ENCODE measurements around the gene C8A.

Gene C8A

DNA sequence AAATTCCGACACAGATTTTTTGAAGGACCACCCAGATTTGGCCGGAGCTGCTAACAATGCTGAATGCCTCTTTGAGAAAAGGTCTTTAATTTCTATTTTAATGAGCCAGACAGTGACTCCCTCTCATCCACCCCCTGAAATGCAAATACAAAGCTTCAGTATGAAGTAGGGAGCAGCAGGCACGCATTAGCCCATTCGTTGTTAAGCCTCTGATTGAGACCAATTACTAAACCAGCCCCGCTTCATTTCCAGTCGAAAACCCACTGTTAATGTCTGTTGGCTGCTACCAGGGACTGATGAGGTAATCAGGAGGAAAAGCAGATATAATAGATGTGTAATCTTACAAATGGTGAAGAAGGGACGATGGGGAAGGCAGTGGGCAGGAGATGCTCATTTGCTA, 4.8 kb upstream of the C8A start:
- no peaks in the 10 kb centered on the region for H3K36me3 ChIP-seq
- H3K4me1 ChIP-seq (ENCODE audit: control insufficient read depth in 1 of 2, insufficient read depth in 1 of 2, low read depth in 1 of 2, low read length in 1 of 2), result no peaks in the 10 kb centered on the region
- H3K4me3 ChIP-seq (ENCODE audit: low read depth in 1 of 2, low read length in 1 of 2), result no peak overlapping the region
- H3K9me3 ChIP-seq, result no peaks in the 10 kb centered on the region
- peaks cover under 1% of the 10 kb centered on the region for H3K27me3 ChIP-seq
- H3K27ac ChIP-seq, result no peak overlapping the region
- TF ChIP-seq, protein P1, sequence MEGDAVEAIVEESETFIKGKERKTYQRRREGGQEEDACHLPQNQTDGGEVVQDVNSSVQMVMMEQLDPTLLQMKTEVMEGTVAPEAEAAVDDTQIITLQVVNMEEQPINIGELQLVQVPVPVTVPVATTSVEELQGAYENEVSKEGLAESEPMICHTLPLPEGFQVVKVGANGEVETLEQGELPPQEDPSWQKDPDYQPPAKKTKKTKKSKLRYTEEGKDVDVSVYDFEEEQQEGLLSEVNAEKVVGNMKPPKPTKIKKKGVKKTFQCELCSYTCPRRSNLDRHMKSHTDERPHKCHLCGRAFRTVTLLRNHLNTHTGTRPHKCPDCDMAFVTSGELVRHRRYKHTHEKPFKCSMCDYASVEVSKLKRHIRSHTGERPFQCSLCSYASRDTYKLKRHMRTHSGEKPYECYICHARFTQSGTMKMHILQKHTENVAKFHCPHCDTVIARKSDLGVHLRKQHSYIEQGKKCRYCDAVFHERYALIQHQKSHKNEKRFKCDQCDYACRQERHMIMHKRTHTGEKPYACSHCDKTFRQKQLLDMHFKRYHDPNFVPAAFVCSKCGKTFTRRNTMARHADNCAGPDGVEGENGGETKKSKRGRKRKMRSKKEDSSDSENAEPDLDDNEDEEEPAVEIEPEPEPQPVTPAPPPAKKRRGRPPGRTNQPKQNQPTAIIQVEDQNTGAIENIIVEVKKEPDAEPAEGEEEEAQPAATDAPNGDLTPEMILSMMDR (IDR thresholded peaks at IDR 0.05), result no peak

DNA sequence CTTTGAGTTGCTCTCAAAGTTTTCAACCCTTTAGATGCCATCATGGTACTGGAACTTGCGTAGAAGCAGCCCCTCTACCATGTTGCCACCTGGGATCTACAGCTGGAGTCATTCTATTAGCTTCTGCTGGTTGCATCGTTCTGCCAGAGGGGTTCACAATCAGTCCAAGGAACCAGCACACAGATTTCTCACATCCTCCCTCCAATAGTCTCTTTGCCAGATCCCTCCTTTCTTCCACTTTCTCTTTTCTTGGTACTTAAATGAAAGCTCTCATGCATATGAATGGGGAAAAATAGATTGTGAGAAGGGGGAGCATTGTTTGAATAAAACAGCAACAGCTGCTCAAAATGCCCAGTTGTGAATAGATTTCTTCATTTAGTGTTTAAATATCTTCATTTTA, 4.2 kb upstream of the C8A start:
- no peak overlapping the region for H3K4me3 ChIP-seq (ENCODE audit: low read depth in 1 of 2, low read length in 1 of 2)
- H3K36me3 ChIP-seq, result no peaks in the 10 kb centered on the region
- no peaks in the 10 kb centered on the region for H3K4me1 ChIP-seq (ENCODE audit: control insufficient read depth in 1 of 2, insufficient read depth in 1 of 2, low read depth in 1 of 2, low read length in 1 of 2)
- H3K9me3 ChIP-seq, result no peaks in the 10 kb centered on the region
- TF ChIP-seq, protein P1 (IDR thresholded peaks at IDR 0.05), result no peak
- no peak overlapping the region for H3K27ac ChIP-seq
- peaks cover 3% of the 10 kb centered on the region for H3K27me3 ChIP-seq

DNA sequence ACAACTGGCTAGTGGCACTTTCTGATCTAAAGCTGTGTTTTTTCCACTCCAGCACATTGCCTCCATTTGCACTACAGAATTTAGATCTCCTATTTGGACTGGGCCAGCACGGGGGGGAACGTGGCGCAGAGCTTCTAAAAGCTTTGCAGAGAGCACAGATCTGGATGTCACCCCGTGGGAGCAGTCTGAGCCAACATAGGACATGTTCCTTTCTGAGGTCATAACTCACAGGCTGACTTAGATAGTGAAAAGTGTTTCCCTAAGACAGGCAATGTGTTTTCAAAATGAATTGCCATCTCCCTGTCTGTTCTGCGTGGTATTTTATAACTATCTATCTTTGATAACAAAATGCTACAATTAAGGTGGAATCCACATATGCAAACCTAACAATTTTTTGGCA, 3.7 kb upstream of the C8A start:
- Histone ChIP-seq H3K9me3 (no peaks in the 10 kb centered on the region), H3K4me3 (ENCODE audit: low read depth in 1 of 2, low read length in 1 of 2) (no peak overlapping the region), H3K27ac (no peak overlapping the region), H3K36me3 (no peaks in the 10 kb centered on the region), H3K4me1 (ENCODE audit: control insufficient read depth in 1 of 2, insufficient read depth in 1 of 2, low read depth in 1 of 2, low read length in 1 of 2) (no peaks in the 10 kb centered on the region), H3K27me3 (peaks cover 4% of the 10 kb centered on the region)
- TF ChIP-seq, protein P1 (IDR thresholded peaks at IDR 0.05), result no peak

DNA sequence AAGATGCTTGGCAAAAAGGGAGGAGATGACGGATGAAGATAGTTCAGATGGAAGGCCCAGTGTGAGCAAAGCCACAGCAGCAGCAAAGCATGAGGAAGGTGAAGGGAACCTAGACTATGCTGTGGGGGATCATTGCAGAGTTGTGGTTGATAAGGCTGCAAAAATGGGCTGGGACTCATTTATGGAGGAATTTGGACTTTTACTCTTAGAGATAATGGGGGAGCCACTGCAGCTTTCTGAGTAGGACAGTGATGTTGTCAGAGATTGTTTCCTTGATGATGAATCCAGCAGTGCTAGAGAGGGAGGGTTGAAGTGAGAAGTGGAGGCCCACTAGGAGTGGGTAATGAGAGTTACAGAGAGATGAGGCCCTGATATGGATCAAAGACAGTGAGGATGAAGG, 2.1 kb upstream of the C8A start:
- TF ChIP-seq, protein P1 (IDR thresholded peaks at IDR 0.05), result no peak
- Histone ChIP-seq H3K9me3 (no peaks in the 10 kb centered on the region), H3K4me1 (ENCODE audit: control insufficient read depth in 1 of 2, insufficient read depth in 1 of 2, low read depth in 1 of 2, low read length in 1 of 2) (no peaks in the 10 kb centered on the region)

DNA sequence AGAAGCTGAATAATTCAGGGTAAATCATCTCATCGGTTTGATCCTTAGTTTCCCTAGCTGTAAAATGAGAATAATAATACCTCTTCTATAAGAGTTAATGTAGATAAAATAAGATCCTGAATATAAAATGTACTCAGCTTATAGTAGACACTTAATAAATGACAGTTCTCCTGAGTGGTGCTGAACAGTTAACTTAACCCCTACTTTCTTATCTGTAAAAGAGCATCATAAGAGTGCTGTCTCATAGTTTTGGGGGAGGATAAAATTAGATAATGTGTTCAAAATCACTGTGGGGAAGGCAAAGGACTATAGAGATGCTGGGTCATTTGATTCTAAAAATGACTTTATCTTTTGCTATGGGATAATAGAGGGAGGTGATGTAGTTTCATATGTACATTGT, 593 bp downstream of the C8A start:
- TF ChIP-seq, protein P1 (IDR thresholded peaks at IDR 0.05), result no peak
- Histone ChIP-seq H3K27me3 (peaks cover 9% of the 10 kb centered on the region), H3K27ac (no peak overlapping the region), H3K9me3 (no peaks in the 10 kb centered on the region), H3K4me3 (ENCODE audit: low read depth in 1 of 2, low read length in 1 of 2) (no peak overlapping the region), H3K36me3 (no peaks in the 10 kb centered on the region), H3K4me1 (ENCODE audit: control insufficient read depth in 1 of 2, insufficient read depth in 1 of 2, low read depth in 1 of 2, low read length in 1 of 2) (no peaks in the 10 kb centered on the region)

More for the DNA sequence above, 2.1 kb upstream of the C8A start:
- Histone ChIP-seq H3K4me3 (ENCODE audit: low read depth in 1 of 2, low read length in 1 of 2) (no peak overlapping the region), H3K27me3 (peaks cover 9% of the 10 kb centered on the region), H3K36me3 (no peaks in the 10 kb centered on the region), H3K27ac (no peak overlapping the region)

DNA sequence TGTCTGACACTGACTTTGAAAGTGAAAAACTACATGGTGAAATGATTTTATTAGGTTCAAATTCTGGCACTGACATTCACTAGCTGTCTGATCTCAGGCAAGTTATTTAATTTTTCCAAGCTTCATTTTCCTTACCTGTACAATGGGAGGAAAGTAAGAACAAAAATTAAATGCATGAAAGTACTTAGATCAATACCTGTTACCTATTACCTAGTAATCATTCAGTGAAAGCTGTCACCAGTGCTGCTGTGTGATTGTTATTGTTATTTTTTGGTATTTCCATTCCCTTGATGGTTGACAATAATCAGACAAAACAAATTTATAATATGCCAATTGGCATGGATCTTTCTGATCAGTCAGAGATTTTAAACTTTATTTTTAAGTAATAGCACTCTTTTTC, 1.6 kb downstream of the C8A start:
- no peaks in the 10 kb centered on the region for H3K36me3 ChIP-seq
- no peak overlapping the region for H3K27ac ChIP-seq
- no peaks in the 10 kb centered on the region for H3K9me3 ChIP-seq
- TF ChIP-seq, protein P1 (IDR thresholded peaks at IDR 0.05), result no peak
- no peak overlapping the region for H3K4me3 ChIP-seq (ENCODE audit: low read depth in 1 of 2, low read length in 1 of 2)
- H3K4me1 ChIP-seq (ENCODE audit: control insufficient read depth in 1 of 2, insufficient read depth in 1 of 2, low read depth in 1 of 2, low read length in 1 of 2), result no peaks in the 10 kb centered on the region
- peaks cover 9% of the 10 kb centered on the region for H3K27me3 ChIP-seq

Measured in neutrophil (primary cell).